ENCODE measurements around the gene SPRING1. TPM values are rescaled to one million over a fixed set of nuclear protein-coding genes. Genes with fewer than 3 reads are reported as not detected.

SPRING1 gene
- total RNA-seq, 1 donor from 2014 or later, result 22.6 TPM

DNA sequence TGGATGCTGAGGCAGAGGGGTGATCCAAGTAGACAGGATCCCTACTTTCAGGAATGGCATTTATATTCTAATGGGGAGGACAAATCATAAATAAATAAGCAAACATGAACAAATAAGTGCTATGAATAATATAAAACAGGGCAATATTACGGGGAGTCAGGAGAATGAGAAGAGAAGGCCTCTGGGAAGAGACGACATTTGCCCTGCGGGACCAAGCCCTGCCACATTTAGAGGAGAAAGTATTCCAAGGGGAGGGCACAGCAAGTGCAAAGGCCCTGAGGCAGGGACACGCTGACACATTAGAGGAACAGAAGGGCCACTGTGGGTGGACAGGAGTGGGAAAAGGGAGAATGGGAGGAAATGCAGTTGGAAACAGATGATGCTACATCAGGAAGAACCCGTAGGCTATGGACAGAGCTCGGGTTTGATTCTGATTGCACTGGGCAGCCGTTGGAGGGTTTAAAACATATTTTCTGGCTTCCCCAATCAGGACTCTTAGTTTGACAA, 1.6 kb upstream of the SPRING1 start:
- DNase-seq (ENCODE audit: low spot score), result no peak

DNA sequence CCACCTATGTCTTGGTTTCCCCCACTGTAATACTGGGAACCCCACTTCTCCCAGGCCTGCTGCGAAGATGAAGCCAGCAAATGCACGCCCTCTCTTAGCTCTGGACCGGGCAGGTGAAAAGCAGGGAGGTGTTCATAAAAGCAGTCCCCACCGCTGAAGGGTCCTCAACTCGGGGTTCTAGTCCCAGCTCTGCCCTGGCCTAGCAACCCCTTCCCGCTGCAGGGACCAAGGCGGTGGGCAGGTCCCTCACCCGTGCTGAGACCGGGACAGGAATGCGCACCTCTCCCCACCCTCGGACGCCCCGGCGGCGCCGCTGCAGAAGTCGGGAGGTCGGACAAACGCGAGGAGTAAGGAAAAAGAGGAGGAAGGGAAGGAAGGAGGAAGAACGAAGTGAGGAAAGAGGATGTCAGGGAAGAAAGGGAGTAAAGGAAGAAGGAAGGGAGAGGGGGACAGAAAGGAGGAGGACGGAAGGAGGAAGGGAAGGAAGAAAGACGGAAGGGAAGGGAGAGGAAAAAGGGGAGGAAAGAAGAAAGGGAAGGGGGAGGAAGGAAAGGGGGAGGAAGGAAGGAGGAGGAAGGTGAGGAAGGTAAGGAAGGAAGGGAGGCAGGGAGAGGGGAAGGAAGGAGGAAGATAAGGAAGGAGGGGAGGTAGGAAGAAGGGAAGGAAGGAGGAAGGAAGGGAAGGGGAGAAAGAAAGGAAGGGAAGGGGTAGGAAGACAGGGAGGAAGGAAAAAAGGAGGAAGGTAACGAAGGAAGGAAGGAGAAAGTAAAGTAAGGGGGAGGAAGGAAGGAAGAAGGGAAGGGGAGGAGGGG, 701 bp downstream of the SPRING1 start:
- no peak for DNase-seq (ENCODE audit: low spot score)

GRCh38 chr12:116735951-116736599, 1.8 kb downstream of the SPRING1 start:
- no peak for DNase-seq (ENCODE audit: low spot score)

- DNase-seq (ENCODE audit: low spot score), result no peak
These were observed 2.8 kb downstream of the SPRING1 start for GRCh38 chr12:116735084-116735483.

- DNase-seq (ENCODE audit: low spot score), result no peak
These were observed 3.6 kb downstream of the SPRING1 start for GRCh38 chr12:116734156-116734768.

- DNase-seq (ENCODE audit: low spot score), result no peak
These were observed 6.1 kb downstream of the SPRING1 start for GRCh38 chr12:116731801-116732200.

DNA sequence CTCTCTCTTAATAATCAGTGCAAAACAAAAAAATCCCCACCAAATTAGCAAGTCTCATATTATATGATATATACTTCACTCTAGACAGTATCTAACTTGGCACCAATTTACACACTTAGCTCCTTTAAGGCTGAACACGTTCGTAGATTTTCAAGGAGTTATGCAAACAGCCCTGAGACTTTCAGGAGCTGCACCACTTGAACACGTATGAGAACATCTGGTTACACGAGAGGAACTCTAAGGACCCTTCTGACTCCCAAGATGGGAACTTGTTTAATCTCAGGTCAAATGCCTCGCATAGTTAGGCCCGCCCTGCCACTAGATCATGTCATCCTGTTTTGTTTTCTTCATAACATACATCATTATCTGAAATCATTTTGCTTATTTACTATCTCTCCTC, 10.0 kb downstream of the SPRING1 start:
- DNase-seq (ENCODE audit: low spot score), result no peak

DNA sequence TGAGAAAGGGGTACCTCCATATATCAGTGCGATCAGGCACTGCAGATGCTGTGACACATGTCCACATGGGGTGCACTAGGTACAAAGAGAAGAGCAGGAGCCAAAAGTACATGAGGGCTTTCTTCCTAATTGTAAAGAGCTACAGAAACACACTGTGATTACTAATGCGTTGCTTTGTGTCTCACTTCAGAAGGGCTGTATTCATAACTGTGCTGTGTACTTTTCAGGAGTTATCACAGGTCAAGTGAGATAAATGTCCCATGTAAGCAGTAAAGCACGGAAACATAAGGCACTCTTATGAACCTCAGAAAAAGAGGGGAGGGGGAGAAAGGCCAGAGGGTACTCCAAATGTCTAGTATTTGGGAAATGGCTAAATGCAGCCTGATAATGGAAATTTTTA, 10.6 kb downstream of the SPRING1 start:
- no peak for DNase-seq (ENCODE audit: low spot score)

- no peak for DNase-seq (ENCODE audit: low spot score)
These were observed 11.2 kb downstream of the SPRING1 start for GRCh38 chr12:116726694-116727093.

GRCh38 chr12:116722245-116722644, 15.6 kb downstream of the SPRING1 start:
- DNase-seq (ENCODE audit: low spot score), result no peak

DNA sequence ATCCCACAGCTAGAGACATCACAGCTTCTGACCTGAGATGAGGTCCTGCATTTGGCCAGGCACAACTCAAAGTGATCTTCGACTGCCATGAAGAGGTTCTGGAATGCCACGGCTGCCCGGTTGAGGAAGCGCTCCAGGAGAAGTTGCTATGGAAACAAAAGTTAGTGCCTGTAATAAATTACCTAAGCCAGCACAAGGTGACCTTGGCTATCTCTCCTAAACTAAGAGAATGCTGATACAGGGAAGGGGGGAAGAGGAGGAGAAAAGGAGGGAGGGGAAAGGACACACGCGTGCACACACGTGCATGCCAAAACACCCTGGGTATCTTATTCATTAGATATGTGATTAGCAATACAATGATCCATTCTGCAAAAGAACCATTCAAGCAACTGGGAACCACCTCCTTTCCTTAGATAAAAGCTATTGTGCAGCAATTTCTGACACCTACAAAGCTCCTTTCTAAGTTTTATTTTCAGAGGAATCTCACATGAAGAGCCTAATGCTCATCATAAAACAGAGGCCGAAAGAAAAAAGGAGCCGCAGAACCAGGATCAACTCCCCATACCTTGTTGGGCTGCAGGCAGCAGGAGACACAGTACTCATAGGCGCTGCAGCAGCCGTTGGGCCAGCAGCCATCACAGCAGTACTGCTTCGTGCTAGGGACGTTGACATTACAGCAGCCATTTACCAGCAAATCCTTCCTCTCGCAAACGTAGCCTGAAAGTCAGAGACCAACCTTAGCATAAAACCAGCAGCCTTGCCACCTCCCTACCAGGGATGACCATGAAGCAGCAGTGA, 17.9 kb downstream of the SPRING1 start:
- no peak for DNase-seq (ENCODE audit: low spot score)

DNA sequence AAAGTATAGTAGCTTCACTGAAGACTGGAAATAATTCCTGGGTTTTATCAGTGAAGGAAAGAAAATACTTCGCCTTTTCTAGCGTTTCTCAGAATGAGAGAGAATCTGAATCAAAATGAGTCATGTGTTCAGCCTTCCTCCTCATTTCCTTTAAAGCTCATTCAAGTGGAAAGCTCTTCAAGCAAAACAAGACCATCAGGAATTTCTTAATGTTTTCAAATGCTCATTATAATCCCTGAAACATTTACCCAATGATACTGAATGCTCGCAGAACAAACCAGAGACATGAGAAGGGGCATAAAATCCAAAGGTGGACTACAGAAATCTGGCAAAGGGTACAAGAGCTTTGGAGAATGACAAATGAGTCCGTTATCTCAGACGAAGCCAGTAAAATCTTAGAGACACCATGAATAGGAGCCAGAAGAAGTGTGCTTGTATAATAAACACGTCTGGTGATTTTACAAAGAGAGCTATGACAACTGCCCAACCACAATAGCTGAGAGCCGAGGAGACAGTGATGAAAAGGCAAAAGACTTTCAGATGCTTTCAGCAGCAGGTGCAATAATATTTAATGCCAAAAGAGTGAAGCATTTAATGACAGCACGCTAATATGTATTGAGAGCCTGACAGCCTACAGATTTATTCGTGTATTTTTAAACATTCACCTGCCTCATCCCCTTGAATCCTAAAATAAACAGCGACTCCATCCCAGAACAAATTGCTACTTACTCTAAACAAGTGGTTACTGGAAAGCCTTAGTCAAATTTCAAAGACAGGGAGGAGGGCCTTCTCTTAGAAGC, 19.0 kb downstream of the SPRING1 start:
- no peak for DNase-seq (ENCODE audit: low spot score)

GRCh38 chr12:116717466-116718437, 20.1 kb downstream of the SPRING1 start:
- DNase-seq (ENCODE audit: low spot score), result peak; percentile 72

DNA sequence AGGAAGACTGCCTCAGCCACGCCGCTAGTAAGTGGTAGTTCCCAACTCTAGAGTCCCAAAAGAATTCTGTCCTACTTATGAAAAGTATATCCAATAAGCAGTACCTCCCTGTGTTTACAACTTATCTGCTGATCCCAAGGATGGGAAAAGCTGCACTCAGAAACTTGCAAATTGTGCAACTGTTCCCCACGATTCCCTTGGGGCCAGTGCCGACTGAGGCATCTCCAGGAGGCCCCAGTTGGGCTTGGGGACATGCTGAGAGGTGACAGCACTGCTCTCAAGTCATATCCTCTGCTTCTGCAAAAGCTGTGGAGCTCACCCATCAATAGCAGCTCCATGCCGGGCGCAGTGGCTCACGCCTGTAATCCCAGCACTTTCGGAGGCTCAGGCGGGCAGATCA, 23.7 kb downstream of the SPRING1 start:
- no peak for DNase-seq (ENCODE audit: low spot score)

DNA sequence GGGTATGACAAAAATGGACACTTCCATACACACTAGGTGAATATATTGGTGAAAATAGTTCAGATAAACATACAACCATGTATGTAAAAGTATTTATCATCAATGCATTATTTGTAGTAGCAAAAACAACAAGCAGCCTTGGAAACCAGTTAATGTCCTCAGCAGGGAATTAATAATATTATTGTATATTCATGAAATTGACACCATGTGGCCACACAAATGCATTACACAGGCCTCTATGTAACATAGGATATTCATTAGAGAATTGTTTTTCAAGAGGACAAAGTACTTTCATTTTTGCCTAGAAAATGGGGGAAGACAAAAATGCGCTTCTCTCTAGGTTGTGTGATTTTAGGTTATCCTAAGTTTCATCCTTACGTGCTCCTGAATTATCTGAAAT, 24.3 kb downstream of the SPRING1 start:
- no peak for DNase-seq (ENCODE audit: low spot score)

GRCh38 chr12:116712458-116713303, 25.2 kb downstream of the SPRING1 start:
- no peak for DNase-seq (ENCODE audit: low spot score)

DNA sequence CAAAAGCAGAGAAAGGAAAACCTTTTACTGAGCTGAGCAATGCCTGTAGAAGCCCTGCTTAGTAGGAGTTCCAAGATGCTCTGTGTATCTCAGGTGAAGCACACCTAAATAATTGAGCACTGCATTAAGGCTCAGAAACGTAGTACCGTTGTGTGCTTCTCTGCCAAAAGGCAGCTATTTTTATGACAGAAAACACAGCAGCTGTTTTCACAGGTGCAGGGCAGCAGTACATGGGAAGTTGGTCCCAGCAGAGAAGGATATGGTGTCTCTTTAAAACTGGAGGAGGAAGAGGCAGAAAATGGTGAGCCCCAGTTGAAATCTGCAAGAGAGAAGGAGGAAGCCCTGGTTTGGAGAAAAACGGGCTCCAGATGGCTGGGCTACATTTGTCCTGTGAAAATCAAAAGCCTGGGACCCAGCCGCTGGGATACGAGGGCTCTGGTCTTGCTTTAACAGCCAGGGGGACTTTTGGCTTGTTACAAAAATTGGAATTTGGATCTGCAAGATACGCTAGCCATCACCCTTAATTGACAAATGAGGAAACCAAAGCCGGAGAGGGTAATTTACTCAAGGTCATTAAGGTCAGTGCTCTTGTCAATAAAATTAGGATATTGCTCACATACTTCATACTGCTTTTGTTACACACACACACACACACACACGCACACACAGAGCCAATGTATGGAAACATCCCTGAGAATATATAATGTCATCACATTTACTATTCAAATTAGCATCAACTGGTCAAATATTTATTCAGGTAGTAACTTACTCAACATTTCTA, 27.3 kb downstream of the SPRING1 start:
- DNase-seq (ENCODE audit: low spot score), result no peak

DNA sequence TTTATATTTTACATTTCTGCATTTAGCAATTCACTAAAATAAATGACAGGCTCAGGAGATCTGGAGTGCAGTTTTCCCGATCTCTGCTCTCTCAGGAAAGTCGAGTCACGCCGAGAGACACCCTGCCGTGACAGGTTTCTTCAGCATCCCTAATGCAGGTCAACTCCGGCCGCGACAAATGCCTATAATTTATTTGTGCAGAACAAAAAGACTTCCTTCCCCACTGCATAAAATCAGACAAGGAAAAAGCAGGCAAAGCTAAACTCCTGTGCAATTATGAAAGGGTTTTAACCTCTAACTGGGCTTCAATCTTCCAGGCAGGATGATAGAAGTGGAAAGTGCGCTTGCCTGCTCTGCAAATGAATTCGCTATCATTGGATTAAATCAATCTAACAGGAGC, 28.1 kb downstream of the SPRING1 start:
- DNase-seq (ENCODE audit: low spot score), result no peak

All from ureter (tissue), 1 donor.